PFSK-1 (cell line): ENCODE results near the gene TOX2.

Experiments
- POLR2AphosphoS5 ChIP-seq: IDR thresholded peaks from 2 replicates; pipeline ENCODE4 v1.6.1; 2012; ENCODE audit warnings: low read depth, mild to moderate bottlenecking, control low read depth, low read length, moderate library complexity
- SIN3A ChIP-seq: IDR thresholded peaks from 2 replicates; pipeline ENCODE4 v1.6.1; 2012; ENCODE audit warnings: mild to moderate bottlenecking, low read length, moderate library complexity, borderline replicate concordance; ENCODE audit not compliant: insufficient read depth
- TAF1 ChIP-seq: IDR thresholded peaks from 2 replicates; pipeline ENCODE4 v1.6.1; 2012; ENCODE audit warnings: low read length, control low read depth, borderline replicate concordance; ENCODE audit not compliant: insufficient read depth
- TF ChIP-seq, protein P1 (sequence below), 2 experiments: IDR thresholded peaks; 2 replicates each; pipeline versions ENCODE4 v1.6.1 to v1.8.0; 2011 to 2012; ENCODE audit warnings: low read depth in 2 of 2, low read length in 2 of 2, control low read depth in 1 of 2, inconsistent platforms in 1 of 2, mild to moderate bottlenecking in 1 of 2, moderate library complexity in 1 of 2; ENCODE audit not compliant: insufficient read depth in 1 of 2

DNA sequence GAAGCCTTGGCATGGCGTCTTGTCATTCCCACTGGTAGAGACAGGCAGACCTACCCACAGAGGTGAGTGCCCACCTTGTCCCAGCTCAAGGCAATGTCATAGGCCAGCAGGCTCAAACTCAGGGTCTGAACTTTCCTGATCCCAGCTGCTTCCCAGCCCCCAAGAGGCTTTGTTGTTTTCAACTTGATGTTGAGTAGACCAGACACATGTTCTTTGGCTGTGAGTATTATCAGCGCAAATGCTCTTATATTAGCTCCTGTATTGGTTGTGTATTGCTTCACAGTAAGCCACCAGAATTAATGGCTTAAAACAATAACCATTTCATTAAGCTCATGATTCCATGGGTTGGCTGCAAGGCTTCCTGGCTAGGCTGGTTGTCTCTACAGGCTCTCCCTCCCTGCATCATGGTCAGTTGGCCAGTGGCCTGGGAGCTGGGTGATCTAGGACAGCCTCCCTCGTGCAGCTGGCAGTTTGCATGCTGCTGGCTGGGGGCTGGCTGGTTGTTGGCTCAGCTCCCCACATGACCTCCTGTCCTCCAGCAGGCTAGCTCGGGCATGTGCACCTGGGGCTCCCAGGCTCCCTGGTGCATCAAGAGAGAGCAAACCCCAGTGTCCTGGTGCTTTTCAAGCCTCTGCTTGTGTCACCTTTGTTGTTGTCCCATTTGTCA lies 21.6 kb downstream of the TOX2 start:
- TF ChIP-seq TAF1, result no peak
- no peak for TF ChIP-seq SIN3A
- TF ChIP-seq, protein P1, sequence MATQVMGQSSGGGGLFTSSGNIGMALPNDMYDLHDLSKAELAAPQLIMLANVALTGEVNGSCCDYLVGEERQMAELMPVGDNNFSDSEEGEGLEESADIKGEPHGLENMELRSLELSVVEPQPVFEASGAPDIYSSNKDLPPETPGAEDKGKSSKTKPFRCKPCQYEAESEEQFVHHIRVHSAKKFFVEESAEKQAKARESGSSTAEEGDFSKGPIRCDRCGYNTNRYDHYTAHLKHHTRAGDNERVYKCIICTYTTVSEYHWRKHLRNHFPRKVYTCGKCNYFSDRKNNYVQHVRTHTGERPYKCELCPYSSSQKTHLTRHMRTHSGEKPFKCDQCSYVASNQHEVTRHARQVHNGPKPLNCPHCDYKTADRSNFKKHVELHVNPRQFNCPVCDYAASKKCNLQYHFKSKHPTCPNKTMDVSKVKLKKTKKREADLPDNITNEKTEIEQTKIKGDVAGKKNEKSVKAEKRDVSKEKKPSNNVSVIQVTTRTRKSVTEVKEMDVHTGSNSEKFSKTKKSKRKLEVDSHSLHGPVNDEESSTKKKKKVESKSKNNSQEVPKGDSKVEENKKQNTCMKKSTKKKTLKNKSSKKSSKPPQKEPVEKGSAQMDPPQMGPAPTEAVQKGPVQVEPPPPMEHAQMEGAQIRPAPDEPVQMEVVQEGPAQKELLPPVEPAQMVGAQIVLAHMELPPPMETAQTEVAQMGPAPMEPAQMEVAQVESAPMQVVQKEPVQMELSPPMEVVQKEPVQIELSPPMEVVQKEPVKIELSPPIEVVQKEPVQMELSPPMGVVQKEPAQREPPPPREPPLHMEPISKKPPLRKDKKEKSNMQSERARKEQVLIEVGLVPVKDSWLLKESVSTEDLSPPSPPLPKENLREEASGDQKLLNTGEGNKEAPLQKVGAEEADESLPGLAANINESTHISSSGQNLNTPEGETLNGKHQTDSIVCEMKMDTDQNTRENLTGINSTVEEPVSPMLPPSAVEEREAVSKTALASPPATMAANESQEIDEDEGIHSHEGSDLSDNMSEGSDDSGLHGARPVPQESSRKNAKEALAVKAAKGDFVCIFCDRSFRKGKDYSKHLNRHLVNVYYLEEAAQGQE (IDR thresholded peaks at IDR 0.05; ENCODE audit: insufficient read depth in 1 of 2, low read depth in 2 of 2, low read length in 2 of 2), result no peak
- no peak for TF ChIP-seq POLR2AphosphoS5
